Measurements from ENCODE around the gene XRN1.

GRCh38 chr3:142315083-142315482, 132.8 kb downstream of the XRN1 start:
- TF ChIP-seq CTCF (IDR thresholded peaks at IDR 0.05) = no peak
- TF ChIP-seq POLR2AphosphoS5 (IDR thresholded peaks at IDR 0.05) = no peak
- no peak for TF ChIP-seq EP300 (IDR thresholded peaks at IDR 0.05)
- TF ChIP-seq POLR2A (IDR thresholded peaks at IDR 0.05) = no peak
